ENCODE data around the gene NMT2. TPM values are rescaled to one million over a fixed set of nuclear protein-coding genes. Genes with fewer than 3 reads are reported as not detected.

The NMT2 gene
- polyA plus RNA-seq, 2 of the 4 experiments (the other 2 are of a cell fraction): 14.7 to 19.6 TPM

- ATAC-seq: no peak; a peak in 1 of 6 replicates
- WGBS (ENCODE audit: missing lambda C conversion rate): 35% methylated on average over 5 of the region's 5 CpGs
- TF ChIP-seq CBX8 (IDR thresholded peaks at IDR 0.05) (no peak), REST (IDR thresholded peaks at IDR 0.05) (no peak), RAD21 (conservative IDR thresholded peaks at IDR 0.05 in 1 of 2, IDR thresholded peaks at IDR 0.05 in 1 of 2) (no peak), NR3C1 (IDR thresholded peaks at IDR 0.05) (no peak), EHMT2 (IDR thresholded peaks at IDR 0.05; ENCODE audit: low read depth) (no peak), HOXA7 (CRISPR knock-in tag; IDR thresholded peaks at IDR 0.05) (no peak), GATA3 (IDR thresholded peaks at IDR 0.05; ENCODE audit: borderline replicate concordance) (no peak), TFCP2L1 (CRISPR knock-in tag; IDR thresholded peaks at IDR 0.05) (no peak), TP53 (CRISPR knock-in tag; IDR thresholded peaks at IDR 0.05) (no peak), HEYL (CRISPR knock-in tag; IDR thresholded peaks at IDR 0.05) (no peak)
- TF ChIP-seq, protein P1, sequence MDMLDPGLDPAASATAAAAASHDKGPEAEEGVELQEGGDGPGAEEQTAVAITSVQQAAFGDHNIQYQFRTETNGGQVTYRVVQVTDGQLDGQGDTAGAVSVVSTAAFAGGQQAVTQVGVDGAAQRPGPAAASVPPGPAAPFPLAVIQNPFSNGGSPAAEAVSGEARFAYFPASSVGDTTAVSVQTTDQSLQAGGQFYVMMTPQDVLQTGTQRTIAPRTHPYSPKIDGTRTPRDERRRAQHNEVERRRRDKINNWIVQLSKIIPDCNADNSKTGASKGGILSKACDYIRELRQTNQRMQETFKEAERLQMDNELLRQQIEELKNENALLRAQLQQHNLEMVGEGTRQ (IDR thresholded peaks at IDR 0.05): no peak
Measured at GRCh38 chr10:15180736-15181135, 12.2 kb upstream of the NMT2 start.

DNA sequence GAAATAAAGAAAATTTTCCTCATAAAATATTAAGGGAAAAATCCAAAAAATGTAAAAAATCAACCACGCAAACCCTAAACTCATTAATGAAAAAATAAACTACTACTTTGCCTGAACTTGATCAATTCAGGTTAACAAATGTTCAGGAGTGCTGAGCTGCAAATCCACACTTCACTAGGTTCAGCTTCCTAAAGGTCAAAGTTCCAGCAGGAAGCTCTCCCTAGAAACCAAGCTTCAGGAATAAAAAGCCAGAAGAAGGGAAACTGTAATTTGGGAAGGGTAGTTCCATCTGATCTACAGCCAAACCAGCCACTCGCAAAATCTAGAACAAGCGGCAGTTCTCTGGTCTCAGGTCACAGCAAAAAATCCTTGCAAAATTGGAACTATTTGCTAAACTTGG, 7.8 kb upstream of the NMT2 start:
- Histone ChIP-seq H3K4me3 (no peak overlapping the region), H3K9me3 (no peaks in the 10 kb centered on the region), H3K4me1 (no peaks in the 10 kb centered on the region; the same call in 2 of the 3 replicates), H3K4me2 (no peak overlapping the region), H3K27ac (no peak overlapping the region)
- 96% methylated on average over 3 of the region's 3 CpGs for WGBS (ENCODE audit: missing lambda C conversion rate)
- DNase-seq (ENCODE audit: low read depth in 1 of 2, low spot score in 1 of 2) (no peak), FAIRE-seq (no peak), ATAC-seq (no peak)
- no peak for TF ChIP-seq BHLHE40 (IDR thresholded peaks at IDR 0.05; ENCODE audit: low read depth, low read length)
- TF ChIP-seq HEYL (CRISPR knock-in tag; IDR thresholded peaks at IDR 0.05): no peak
- TF ChIP-seq, protein P2, sequence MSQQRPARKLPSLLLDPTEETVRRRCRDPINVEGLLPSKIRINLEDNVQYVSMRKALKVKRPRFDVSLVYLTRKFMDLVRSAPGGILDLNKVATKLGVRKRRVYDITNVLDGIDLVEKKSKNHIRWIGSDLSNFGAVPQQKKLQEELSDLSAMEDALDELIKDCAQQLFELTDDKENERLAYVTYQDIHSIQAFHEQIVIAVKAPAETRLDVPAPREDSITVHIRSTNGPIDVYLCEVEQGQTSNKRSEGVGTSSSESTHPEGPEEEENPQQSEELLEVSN (IDR thresholded peaks at IDR 0.05; ENCODE audit: borderline replicate concordance, low read depth): no peak
- no peak for TF ChIP-seq TP53 (CRISPR knock-in tag; IDR thresholded peaks at IDR 0.05)
- TF ChIP-seq MAZ (IDR thresholded peaks at IDR 0.05; ENCODE audit: borderline replicate concordance, low read depth, low read length): no peak
- ChIA-PET CTCF (interaction anchor here (1.1 kb wide), 1 partner anchor 33 kb away, joined by 3 read pairs; no protein-coding TSS in a partner anchor), POLR2A (interaction anchor here (0.5 to 0.7 kb wide), 2 partner anchors 74 to 82 kb away, joined by 3 to 7 read pairs; no protein-coding TSS in a partner anchor)

More at GRCh38 chr10:15180736-15181135, 12.2 kb upstream of the NMT2 start:
- CTCF ChIA-PET: interaction anchor here (1.1 to 2.5 kb wide), 3 partner anchors 19 to 60 kb away, joined by 3 to 9 read pairs (median 4); no protein-coding TSS in a partner anchor
- no peaks in the 10 kb centered on the region for H3K9me3 ChIP-seq
- FAIRE-seq (no peak), DNase-seq (ENCODE audit: low read depth in 1 of 2, low spot score in 1 of 2) (no peak)
- H3K27ac ChIP-seq: no peak overlapping the region
- H3K4me2 ChIP-seq: no peak overlapping the region
- H3K4me1 ChIP-seq: peaks cover 9% of the 10 kb centered on the region; the same call in 1 of the 3 replicates
- H3K4me3 ChIP-seq: no peak overlapping the region
- POLR2A ChIA-PET: interaction anchor here (0.6 to 2.1 kb wide), 2 partner anchors 12 kb away, joined by 4 to 9 read pairs; partner anchors contain the start of gene NMT2

GRCh38 chr10:15175587-15175986, 7.1 kb upstream of the NMT2 start:
- CTCF ChIA-PET: no interaction called here

More at GRCh38 chr10:15175587-15175986, 7.1 kb upstream of the NMT2 start:
- Histone ChIP-seq H3K4me3 (no peak overlapping the region), H3K4me2 (no peak overlapping the region), H3K9me3 (no peaks in the 10 kb centered on the region), H3K4me1 (no peaks in the 10 kb centered on the region; the same call in 2 of the 3 replicates), H3K27ac (no peak overlapping the region)
- no peak for TF ChIP-seq JUN (IDR thresholded peaks at IDR 0.05)
- TF ChIP-seq CHD2 (IDR thresholded peaks at IDR 0.05; ENCODE audit: low read length, partially characterized antibody): no peak
- TF ChIP-seq HOXB5 (CRISPR knock-in tag; IDR thresholded peaks at IDR 0.05): no peak
- TF ChIP-seq, protein P3, sequence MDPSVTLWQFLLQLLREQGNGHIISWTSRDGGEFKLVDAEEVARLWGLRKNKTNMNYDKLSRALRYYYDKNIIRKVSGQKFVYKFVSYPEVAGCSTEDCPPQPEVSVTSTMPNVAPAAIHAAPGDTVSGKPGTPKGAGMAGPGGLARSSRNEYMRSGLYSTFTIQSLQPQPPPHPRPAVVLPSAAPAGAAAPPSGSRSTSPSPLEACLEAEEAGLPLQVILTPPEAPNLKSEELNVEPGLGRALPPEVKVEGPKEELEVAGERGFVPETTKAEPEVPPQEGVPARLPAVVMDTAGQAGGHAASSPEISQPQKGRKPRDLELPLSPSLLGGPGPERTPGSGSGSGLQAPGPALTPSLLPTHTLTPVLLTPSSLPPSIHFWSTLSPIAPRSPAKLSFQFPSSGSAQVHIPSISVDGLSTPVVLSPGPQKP (IDR thresholded peaks at IDR 0.05; ENCODE audit: low read depth, low read length): no peak
- no peak for TF ChIP-seq TP53 (CRISPR knock-in tag; IDR thresholded peaks at IDR 0.05)
- TF ChIP-seq HOXA7 (CRISPR knock-in tag; IDR thresholded peaks at IDR 0.05): no peak
- no peak for TF ChIP-seq NR3C1 (IDR thresholded peaks at IDR 0.05)
- TF ChIP-seq, protein P4, sequence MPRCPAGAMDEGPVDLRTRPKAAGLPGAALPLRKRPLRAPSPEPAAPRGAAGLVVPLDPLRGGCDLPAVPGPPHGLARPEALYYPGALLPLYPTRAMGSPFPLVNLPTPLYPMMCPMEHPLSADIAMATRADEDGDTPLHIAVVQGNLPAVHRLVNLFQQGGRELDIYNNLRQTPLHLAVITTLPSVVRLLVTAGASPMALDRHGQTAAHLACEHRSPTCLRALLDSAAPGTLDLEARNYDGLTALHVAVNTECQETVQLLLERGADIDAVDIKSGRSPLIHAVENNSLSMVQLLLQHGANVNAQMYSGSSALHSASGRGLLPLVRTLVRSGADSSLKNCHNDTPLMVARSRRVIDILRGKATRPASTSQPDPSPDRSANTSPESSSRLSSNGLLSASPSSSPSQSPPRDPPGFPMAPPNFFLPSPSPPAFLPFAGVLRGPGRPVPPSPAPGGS (IDR thresholded peaks at IDR 0.05): no peak
- TF ChIP-seq NPAS2 (CRISPR knock-in tag; IDR thresholded peaks at IDR 0.05; ENCODE audit: borderline replicate concordance): no peak
- TF ChIP-seq, protein P5, sequence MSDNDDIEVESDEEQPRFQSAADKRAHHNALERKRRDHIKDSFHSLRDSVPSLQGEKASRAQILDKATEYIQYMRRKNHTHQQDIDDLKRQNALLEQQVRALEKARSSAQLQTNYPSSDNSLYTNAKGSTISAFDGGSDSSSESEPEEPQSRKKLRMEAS (IDR thresholded peaks at IDR 0.05): no peak
- TF ChIP-seq, protein P6, sequence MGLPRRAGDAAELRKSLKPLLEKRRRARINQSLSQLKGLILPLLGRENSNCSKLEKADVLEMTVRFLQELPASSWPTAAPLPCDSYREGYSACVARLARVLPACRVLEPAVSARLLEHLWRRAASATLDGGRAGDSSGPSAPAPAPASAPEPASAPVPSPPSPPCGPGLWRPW (IDR thresholded peaks at IDR 0.05): no peak
- no peak for TF ChIP-seq NFE2L2 (conservative IDR thresholded peaks at IDR 0.05; ENCODE audit: low read length)
- no peak for TF ChIP-seq FOSB (CRISPR knock-in tag; IDR thresholded peaks at IDR 0.05)
- TF ChIP-seq FOSL2 (IDR thresholded peaks at IDR 0.05): no peak
- TF ChIP-seq FOSL2 (CRISPR knock-in tag; IDR thresholded peaks at IDR 0.05): no peak
- no peak for TF ChIP-seq POLR2A (IDR thresholded peaks at IDR 0.05; ENCODE audit: low read length)
- FAIRE-seq (no peak), ATAC-seq (no peak), DNase-seq (ENCODE audit: low read depth in 1 of 2, low spot score in 1 of 2) (no peak)
- POLR2A ChIA-PET: interaction anchor here (0.5 kb wide), 1 partner anchor 73 kb away, joined by 7 read pairs; no protein-coding TSS in a partner anchor
- WGBS (ENCODE audit: missing lambda C conversion rate): 67% methylated on average over 6 of the region's 6 CpGs
